Mammary epithelial cell (primary cell): ENCODE data around the gene RHBDL1.

Experiments used
- CTCF ChIP-seq, 2 donors: IDR thresholded peaks in 1 of 2; conservative IDR thresholded peaks in 1 of 2; 2 replicates each; pipeline ENCODE4 v1.5.1; 2011 to 2012; ENCODE audit warnings: inconsistent platforms in 2 of 2, low read length in 2 of 2, mild to moderate bottlenecking in 2 of 2, control low read depth in 1 of 2, low read depth in 1 of 2; ENCODE audit not compliant: insufficient read depth in 1 of 2; ENCODE audit errors: extremely low read depth in 1 of 2
- EZH2 ChIP-seq: IDR thresholded peaks from 2 replicates; pipeline ENCODE4 v1.6.1; 2012; ENCODE audit warnings: low read length, inconsistent platforms, borderline replicate concordance

DNA sequence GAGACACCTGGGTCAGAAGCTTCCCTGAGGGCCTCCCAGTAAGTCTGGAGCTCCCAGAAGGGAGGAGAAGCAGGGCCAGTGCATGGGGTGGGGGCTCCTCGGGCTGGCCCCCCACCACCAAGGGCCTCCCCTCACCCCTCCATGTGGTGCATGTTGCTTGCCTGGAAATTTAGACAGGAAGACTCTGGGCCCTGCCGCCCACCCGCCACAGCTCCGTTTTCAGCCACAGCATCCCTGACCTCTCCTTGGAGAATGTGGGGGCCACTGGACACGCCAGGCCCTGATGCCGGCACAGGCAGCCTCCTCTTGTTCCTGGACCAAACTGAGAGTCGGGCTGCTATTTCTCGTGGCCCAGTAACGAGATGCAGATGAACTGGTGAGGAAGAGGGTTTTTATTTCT is 36.6 kb upstream of the RHBDL1 start:
- TF ChIP-seq EZH2 (no peak), CTCF (conservative IDR thresholded peaks at IDR 0.05 in 1 of 2, IDR thresholded peaks at IDR 0.05 in 1 of 2; ENCODE audit: extremely low read depth in 1 of 2, insufficient read depth in 1 of 2, low read depth in 1 of 2, low read length in 2 of 2) (no peak)
